ENCODE data around the gene SNAPC1. TPM values are rescaled to one million over a fixed set of nuclear protein-coding genes. Genes with fewer than 3 reads are reported as not detected.

The SNAPC1 gene
- total RNA-seq, 1 experiment from 2014 or later: 11.7 TPM

- Mint-ChIP-seq H3K4me3 (ENCODE audit: low read depth, unreplicated experiment) (no peak overlapping the region), H3K27me3 (ENCODE audit: unreplicated experiment) (no peaks in the 10 kb centered on the region), H3K9me3 (ENCODE audit: low read depth, unreplicated experiment) (no peaks in the 10 kb centered on the region), H3K27ac (ENCODE audit: unreplicated experiment) (no peak overlapping the region), H3K4me1 (ENCODE audit: low read depth, unreplicated experiment) (no peaks in the 10 kb centered on the region), H3K36me3 (ENCODE audit: insufficient read depth, unreplicated experiment) (no peaks in the 10 kb centered on the region)
- CTCF ChIA-PET: interaction anchor here (1.2 kb wide), 1 partner anchor 544 kb away, joined by 3 read pairs; no protein-coding TSS in a partner anchor
- DNase-seq: no peak
- intact Hi-C loops (cut with micrococcal nuclease; ENCODE audit: unreplicated experiment): loop anchor here (10.0 kb wide), 1 partner anchor 268 kb away; no protein-coding TSS in a partner anchor
- no peak for TF ChIP-seq CTCF (IDR thresholded peaks at IDR 0.05; ENCODE audit: unreplicated experiment)
- no TSS peak for BruUV-seq (replicated peaks)
Observed at GRCh38 chr14:61832783-61833182, 70.6 kb downstream of the SNAPC1 start.

- no peak overlapping the region for H3K27ac Mint-ChIP-seq (ENCODE audit: unreplicated experiment)
- H3K4me3 Mint-ChIP-seq (ENCODE audit: low read depth, unreplicated experiment): no peak overlapping the region
- intact Hi-C loops (cut with micrococcal nuclease; ENCODE audit: unreplicated experiment): loop anchor here (5.0 to 10.0 kb wide), 3 partner anchors 84 to 539 kb away; no protein-coding TSS in a partner anchor
- H3K36me3 Mint-ChIP-seq (ENCODE audit: insufficient read depth, unreplicated experiment): peaks cover 4% of the 10 kb centered on the region
- CTCF ChIA-PET: no interaction called here
- no peaks in the 10 kb centered on the region for H3K9me3 Mint-ChIP-seq (ENCODE audit: low read depth, unreplicated experiment)
- H3K4me1 Mint-ChIP-seq (ENCODE audit: low read depth, unreplicated experiment): no peaks in the 10 kb centered on the region
- no peaks in the 10 kb centered on the region for H3K27me3 Mint-ChIP-seq (ENCODE audit: unreplicated experiment)
- DNase-seq: no peak
- no peak for TF ChIP-seq CTCF (IDR thresholded peaks at IDR 0.05; ENCODE audit: unreplicated experiment)
- no TSS peak for BruUV-seq (replicated peaks)
Observed at GRCh38 chr14:61836184-61836583, 74.0 kb downstream of the SNAPC1 start.

- Mint-ChIP-seq H3K27ac (ENCODE audit: unreplicated experiment) (no peak overlapping the region), H3K4me3 (ENCODE audit: low read depth, unreplicated experiment) (no peak overlapping the region)
- no TSS peak for BruUV-seq (replicated peaks)
Observed at GRCh38 chr14:61836807-61837206, 74.6 kb downstream of the SNAPC1 start.

GRCh38 chr14:61837336-61838229 lies 75.4 kb downstream of the SNAPC1 start:
- peak; percentile 73 for TF ChIP-seq CTCF (IDR thresholded peaks at IDR 0.05; ENCODE audit: unreplicated experiment)
- no peaks in the 10 kb centered on the region for H3K9me3 Mint-ChIP-seq (ENCODE audit: low read depth, unreplicated experiment)
- peak; percentile 84 for DNase-seq
- H3K27me3 Mint-ChIP-seq (ENCODE audit: unreplicated experiment): no peaks in the 10 kb centered on the region
- H3K36me3 Mint-ChIP-seq (ENCODE audit: insufficient read depth, unreplicated experiment): peaks cover 4% of the 10 kb centered on the region
- CTCF ChIA-PET: interaction anchor here (0.7 to 1.6 kb wide), 10 partner anchors 266 to 1209 kb away, joined by 3 to 15 read pairs (median 5); no protein-coding TSS in a partner anchor
- no peak overlapping the region for H3K4me3 Mint-ChIP-seq (ENCODE audit: low read depth, unreplicated experiment)
- no peak overlapping the region for H3K27ac Mint-ChIP-seq (ENCODE audit: unreplicated experiment)
- no TSS peak for BruUV-seq (replicated peaks)
- intact Hi-C loops (cut with micrococcal nuclease; ENCODE audit: unreplicated experiment): loop anchor here (1.0 to 10.0 kb wide), 5 partner anchors 85 to 540 kb away; no protein-coding TSS in a partner anchor
- no peaks in the 10 kb centered on the region for H3K4me1 Mint-ChIP-seq (ENCODE audit: low read depth, unreplicated experiment)

More at GRCh38 chr14:61836807-61837206, 74.6 kb downstream of the SNAPC1 start:
- intact Hi-C loops (cut with micrococcal nuclease; ENCODE audit: unreplicated experiment): loop anchor here (1.0 to 10.0 kb wide), 5 partner anchors 85 to 540 kb away; no protein-coding TSS in a partner anchor
- Mint-ChIP-seq H3K36me3 (ENCODE audit: insufficient read depth, unreplicated experiment) (peaks cover 4% of the 10 kb centered on the region), H3K27me3 (ENCODE audit: unreplicated experiment) (no peaks in the 10 kb centered on the region), H3K9me3 (ENCODE audit: low read depth, unreplicated experiment) (no peaks in the 10 kb centered on the region), H3K4me1 (ENCODE audit: low read depth, unreplicated experiment) (no peaks in the 10 kb centered on the region)
- CTCF ChIA-PET: interaction anchor here (0.7 to 1.3 kb wide), 4 partner anchors 267 to 1208 kb away, joined by 3 to 15 read pairs (median 5); no protein-coding TSS in a partner anchor
- no peak for TF ChIP-seq CTCF (IDR thresholded peaks at IDR 0.05; ENCODE audit: unreplicated experiment)
- DNase-seq: no peak
